Small intestine (tissue), 7 donors: ENCODE measurements around the gene POLD1. TPM values are rescaled to one million over a fixed set of nuclear protein-coding genes. Genes with fewer than 3 reads are reported as not detected.

Source experiments
- DNase-seq, 2 donors: peaks; one replicate each; pipeline versions ENCODE4 v3.0.0 to v3.0.0-alpha.2; 2013
- FAIRE-seq: peaks from 2 replicates; lab custom pipeline; 2012; peaks lifted over from hg19 to GRCh38; lab: Jason Lieb, UNC
- H3K27ac ChIP-seq, 3 donors: one replicate each; pipeline ENCODE4 v1.5.1; 2013; ENCODE audit warnings: low read length in 2 of 3, mild to moderate bottlenecking in 2 of 3, control low read depth in 1 of 3, inconsistent platforms in 1 of 3, low read depth in 1 of 3, moderate library complexity in 1 of 3
- H3K27me3 ChIP-seq, 3 donors: one replicate each; pipeline ENCODE4 v1.6.1; 2013; ENCODE audit warnings: low read length in 3 of 3, inconsistent platforms in 1 of 3; ENCODE audit not compliant: control insufficient read depth in 3 of 3, insufficient read depth in 3 of 3
- H3K36me3 ChIP-seq, 3 donors: one replicate each; pipeline ENCODE4 v1.6.1; 2013; ENCODE audit warnings: low read length in 3 of 3, inconsistent platforms in 1 of 3, low read depth in 1 of 3, mild to moderate bottlenecking in 1 of 3, moderate library complexity in 1 of 3; ENCODE audit not compliant: control insufficient read depth in 3 of 3, insufficient read depth in 2 of 3
- H3K4me1 ChIP-seq, 3 donors: one replicate each; pipeline ENCODE4 v1.6.1; 2013; ENCODE audit warnings: low read length in 2 of 3, inconsistent platforms in 1 of 3, low read depth in 1 of 3, mild to moderate bottlenecking in 1 of 3, moderate library complexity in 1 of 3; ENCODE audit not compliant: control insufficient read depth in 3 of 3, insufficient read depth in 2 of 3
- H3K4me3 ChIP-seq, 3 donors: one replicate each; pipeline ENCODE4 v1.5.1; 2013; ENCODE audit warnings: low read length in 3 of 3, control low read depth in 1 of 3, inconsistent platforms in 1 of 3, low read depth in 1 of 3, mild to moderate bottlenecking in 1 of 3, moderate library complexity in 1 of 3
- H3K9me3 ChIP-seq, 2 donors: one replicate each; pipeline ENCODE4 v1.6.1; 2013; ENCODE audit warnings: low read depth in 1 of 2, low read length in 1 of 2; ENCODE audit not compliant: control insufficient read depth in 2 of 2, insufficient read depth in 1 of 2
- WGBS, 3 donors: extraction: QIAGEN DNeasy Blood & Tissue Kit; methylation state at CpG; one replicate each; pipeline ENCODE4 v1.1.7; 2013; 5-methylcytosine and 5-hydroxymethylcytosine counted together
- polyA plus RNA-seq, 4 donors: library from polyadenylated mRNA; stranded (reverse) in 3 of 4; unstranded in 1 of 4; fragments of 200-250 nt in 3 of 4; fragments of 120-200 nt in 1 of 4; gene quantifications; one replicate each; pipeline versions ENCODE4 v1.2.1 to v1.2.3, GENCODE V29; 2013
- donor health status: healthy with polysubstance abuse.
- donor health status: control.
- donor health status: control.
- donor health status: Bipolar disorder and iron deficiency.
- donor health status: healthy.

The POLD1 gene
- polyA plus RNA-seq, 4 donors = 25.0 to 34.0 (median 30.6) TPM

DNA sequence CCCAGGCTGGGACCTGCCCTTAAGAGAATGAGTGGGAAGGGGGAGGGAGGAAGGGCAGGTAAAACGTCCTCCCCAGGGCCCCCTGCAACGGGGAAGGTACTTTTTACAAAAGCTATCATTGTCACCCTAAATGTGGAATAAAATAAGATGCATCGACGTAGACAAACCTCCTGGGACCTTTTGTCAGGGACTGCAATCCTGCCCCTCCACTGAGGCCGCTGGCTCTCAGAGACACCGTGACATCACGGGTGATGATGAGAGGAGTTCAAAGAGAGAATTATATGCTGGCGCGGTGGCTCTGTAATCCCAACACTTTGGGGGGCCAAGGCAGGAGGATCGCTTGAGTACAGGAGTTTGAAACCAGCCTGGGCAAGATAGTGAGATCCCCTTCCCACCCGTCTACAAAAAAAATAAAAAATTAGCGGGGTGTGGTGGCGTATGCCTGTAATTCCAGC, 46.8 kb downstream of the POLD1 start:
- H3K27me3 ChIP-seq = peaks cover 4 to 52% (median 6%) of the 10 kb centered on the region in 3 donors
- FAIRE-seq (no peak), DNase-seq (no peak)
- H3K36me3 ChIP-seq = no peaks in the 10 kb centered on the region
- 20 to 36% (median 25%) methylated on average over 13 of the region's 13 CpGs for WGBS, 3 donors
- no peaks in the 10 kb centered on the region for H3K9me3 ChIP-seq
- H3K27ac ChIP-seq = peak overlapping the region in 1 of 3 donors; percentile 66
- peaks cover 0 to 17% (median 3%) of the 10 kb centered on the region in 3 donors for H3K4me1 ChIP-seq
- H3K4me3 ChIP-seq = peak overlapping the region in 1 of 3 donors; percentile 63

DNA sequence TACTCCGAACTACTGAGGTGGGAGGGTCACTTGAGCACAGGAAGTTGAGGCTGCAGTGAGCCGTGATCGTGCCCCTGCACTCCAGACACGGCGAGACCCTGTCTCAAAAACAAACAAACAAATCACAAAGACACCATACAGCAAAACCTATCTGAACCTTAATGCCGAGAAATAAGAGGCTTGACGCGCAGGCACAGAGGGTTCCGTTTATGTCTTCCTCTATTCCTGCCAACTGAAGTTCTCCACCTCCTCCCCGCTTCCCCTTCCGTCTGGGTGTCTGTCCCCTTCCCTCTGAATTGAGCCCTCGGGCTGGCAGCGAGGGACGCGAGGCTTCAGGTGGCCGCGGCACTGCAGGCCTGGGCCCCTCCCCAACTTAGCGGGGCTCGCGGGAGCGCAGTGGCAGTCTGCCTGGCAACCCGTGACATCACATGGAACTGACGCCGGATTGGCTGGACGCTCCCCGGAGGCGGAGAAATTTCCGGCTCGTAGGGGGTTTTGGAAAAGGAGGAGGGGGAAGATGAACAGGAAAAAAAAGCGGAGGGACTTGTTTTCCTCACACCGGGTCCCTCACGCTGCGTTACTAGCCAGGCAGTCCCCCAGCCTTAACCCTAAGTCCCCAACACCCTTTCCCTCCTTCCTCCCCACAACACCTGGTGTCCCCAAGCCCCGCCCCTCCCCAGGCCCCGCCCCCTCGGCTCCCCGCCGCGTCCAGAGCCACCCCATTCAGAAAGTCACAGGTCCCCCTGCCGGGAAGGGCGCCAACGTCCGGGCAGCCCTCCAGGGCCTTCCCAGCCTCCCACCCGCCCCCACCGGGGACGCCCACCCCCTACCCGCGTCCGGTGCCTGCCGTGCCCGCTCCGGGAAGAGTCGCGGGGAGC, 47.4 kb downstream of the POLD1 start:
- DNase-seq = peak; percentile 80 to 93
- Histone ChIP-seq H3K4me3 (peak overlapping the region; percentile 48 to 63 (median 60)), H3K27ac (peak overlapping the region in 2 of 3 donors; percentile 20 to 66), H3K9me3 (no peaks in the 10 kb centered on the region), H3K4me1 (peaks cover 0 to 17% (median 3%) of the 10 kb centered on the region in 3 donors), H3K36me3 (no peaks in the 10 kb centered on the region), H3K27me3 (peaks cover 4 to 52% (median 9%) of the 10 kb centered on the region in 3 donors)
- WGBS, 3 donors = 1% methylated on average over 40 to 54 of the region's 54 CpGs
- no peak for FAIRE-seq

DNA sequence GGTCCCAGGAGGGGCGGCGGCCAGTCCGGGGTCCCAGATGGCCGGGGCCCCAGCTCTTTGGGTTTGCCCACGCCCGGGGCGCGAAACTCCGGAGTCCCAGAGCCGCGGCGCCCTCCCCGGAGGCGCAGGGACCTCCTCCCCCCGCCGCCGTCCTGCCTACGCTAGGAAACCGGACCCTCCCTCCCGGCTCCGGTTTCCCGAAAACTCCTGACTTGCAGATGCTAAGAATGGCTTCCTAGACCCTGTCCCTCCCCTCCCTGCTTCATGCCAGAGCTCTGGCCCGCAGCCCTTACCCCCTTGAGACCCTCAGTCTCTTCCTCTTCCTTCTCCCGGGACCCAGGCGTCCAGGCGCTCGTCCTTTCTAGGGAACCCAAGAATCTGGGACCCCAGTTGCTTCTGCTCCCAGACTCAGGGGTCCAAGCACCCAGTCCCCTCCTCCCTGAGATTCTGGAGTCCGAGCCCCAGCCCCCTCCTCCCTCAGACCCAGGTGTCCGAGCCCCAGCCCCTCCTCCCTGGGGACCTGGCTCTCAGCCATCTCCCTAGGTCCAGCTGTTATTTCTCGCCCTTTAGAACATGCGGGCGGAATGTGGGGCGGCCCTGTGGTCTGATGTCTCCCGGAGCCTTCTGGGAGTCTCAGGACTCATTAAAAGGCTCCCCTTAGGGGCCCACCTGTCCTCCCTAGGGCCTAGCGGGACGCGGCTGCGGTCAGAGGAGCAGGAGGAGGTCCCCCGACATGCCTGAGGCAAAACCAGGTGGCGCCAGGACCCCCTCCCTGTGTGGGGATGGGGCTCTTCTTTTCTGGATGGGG, 48.3 kb downstream of the POLD1 start, which contains the start of gene MYBPC2:
Gene MYBPC2, plus strand, starts transcription at position 672 of the 808 bp plus-strand sequence. Its CDS starts 62 bp downstream, at position 734.
- peak in 1 of 2 donors; percentile 51 for DNase-seq
- Histone ChIP-seq H3K27me3 (peaks cover 4 to 50% (median 9%) of the 10 kb centered on the region in 3 donors), H3K36me3 (no peaks in the 10 kb centered on the region), H3K27ac (peak within 1 kb of the TSS in 2 of 3 donors; percentile 20 to 45), H3K4me1 (peaks cover 0 to 17% (median 3%) of the 10 kb centered on the region in 3 donors), H3K9me3 (no peaks in the 10 kb centered on the region), H3K4me3 (peak within 1 kb of the TSS; percentile 48 to 63 (median 60))
- no peak for FAIRE-seq
- 3 to 8% (median 3%) methylated on average over 26 to 40 of the region's 40 CpGs for whole genome bisulfite sequencing, 3 donors

DNA sequence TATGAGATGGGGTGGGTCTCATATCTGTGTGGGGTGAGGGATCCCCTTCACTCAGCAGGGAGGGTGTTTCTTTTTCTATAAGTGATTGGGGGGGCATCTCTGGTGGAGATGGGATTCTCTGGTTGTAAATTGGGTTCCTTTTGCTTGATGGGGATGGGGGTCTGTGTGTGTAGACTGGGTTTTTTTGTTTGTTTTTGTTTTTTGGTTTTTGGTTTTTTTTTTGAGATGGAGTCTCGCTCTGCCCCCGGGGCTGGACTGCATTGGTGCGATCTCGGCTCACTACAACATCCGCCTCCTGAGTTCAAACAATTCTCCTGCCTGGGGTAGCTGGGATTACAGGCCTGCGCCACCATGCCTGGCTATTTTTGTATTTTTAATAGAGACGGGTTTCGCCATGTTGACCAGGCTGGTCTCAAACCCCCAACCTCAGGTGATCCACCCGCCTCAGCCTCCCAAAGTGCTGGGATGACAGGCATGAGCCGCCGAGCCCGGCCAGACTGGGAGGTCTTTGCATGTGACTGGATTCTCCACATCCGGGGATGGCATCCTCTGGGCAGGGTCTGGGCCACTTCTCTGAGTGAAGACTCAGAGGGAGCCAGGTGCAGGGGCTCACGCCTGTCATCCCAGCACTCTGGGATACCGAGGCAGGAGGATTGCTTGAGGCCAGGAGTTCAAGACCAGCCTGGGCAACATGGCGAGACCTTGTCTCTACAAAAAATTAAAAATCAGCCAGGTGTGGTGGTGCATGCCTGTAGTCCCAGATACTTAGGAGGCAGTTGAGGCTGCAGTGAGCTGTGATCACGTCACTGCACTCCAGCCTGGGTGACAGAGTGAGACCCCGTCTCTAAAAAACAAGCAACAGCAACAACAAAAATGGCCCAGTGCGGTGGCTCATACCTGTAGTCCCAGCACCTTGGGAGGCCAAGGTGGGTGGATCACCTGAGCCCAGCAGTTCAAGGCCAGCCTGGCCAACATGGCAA, 49.3 kb downstream of the POLD1 start:
- Histone ChIP-seq H3K4me1 (peaks cover 0 to 13% (median 3%) of the 10 kb centered on the region in 3 donors), H3K9me3 (no peaks in the 10 kb centered on the region), H3K36me3 (no peaks in the 10 kb centered on the region), H3K4me3 (no peak overlapping the region), H3K27ac (no peak overlapping the region), H3K27me3 (peaks cover 4 to 41% (median 9%) of the 10 kb centered on the region in 3 donors)
- 74 to 78% (median 74%) methylated on average over 19 of the region's 19 CpGs for WGBS, 3 donors
- DNase-seq (no peak), FAIRE-seq (no peak)

DNA sequence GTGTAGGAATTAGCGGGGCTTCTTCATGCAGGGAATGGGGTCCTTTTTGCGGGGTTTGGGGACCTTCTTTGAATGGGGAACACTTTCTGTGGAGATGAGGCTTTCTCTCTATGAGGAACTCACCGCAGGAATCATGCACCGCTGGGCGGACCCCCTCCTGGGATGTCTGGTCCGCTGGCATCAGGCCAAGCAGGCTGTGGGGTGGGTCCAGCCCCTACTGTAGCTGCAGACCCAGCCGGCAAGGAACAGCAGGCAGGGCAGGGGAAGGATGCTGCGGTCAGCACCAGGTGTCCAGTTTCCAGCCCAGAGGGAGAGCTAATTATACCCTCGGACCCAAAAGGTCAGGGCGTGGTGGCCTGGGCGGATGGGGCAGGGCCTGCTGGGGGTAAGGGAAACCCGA, 50.4 kb downstream of the POLD1 start:
- DNase-seq = no peak
- Histone ChIP-seq H3K27me3 (peaks cover 4 to 32% (median 9%) of the 10 kb centered on the region in 3 donors), H3K4me3 (no peak overlapping the region), H3K9me3 (no peaks in the 10 kb centered on the region), H3K4me1 (peaks cover 0 to 13% (median 3%) of the 10 kb centered on the region in 3 donors), H3K36me3 (no peaks in the 10 kb centered on the region), H3K27ac (no peak overlapping the region)
- no peak for FAIRE-seq
- WGBS, 3 donors = 38 to 42% (median 41%) methylated on average over 12 of the region's 12 CpGs

DNA sequence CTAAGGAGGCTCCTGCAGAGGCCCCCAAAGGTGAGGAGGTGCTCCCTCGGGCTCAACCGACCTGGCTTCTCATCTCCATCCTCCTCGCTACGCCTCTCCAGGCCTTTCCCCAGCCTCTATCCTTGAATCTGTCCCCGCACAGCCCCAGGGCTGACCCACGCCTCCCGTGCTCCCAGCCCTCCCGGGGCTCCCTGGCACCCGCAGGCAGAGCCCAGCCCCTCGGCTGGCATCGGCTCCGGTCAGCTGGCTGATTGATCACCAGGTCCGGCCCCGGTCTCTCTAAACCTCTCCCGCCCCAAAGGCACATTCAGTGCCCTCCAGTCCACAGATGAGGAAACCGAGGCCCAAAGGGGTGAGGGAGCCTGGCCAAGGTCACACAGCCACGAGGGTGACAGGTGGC, 51.1 kb downstream of the POLD1 start:
- Histone ChIP-seq H3K4me1 (peaks cover 0 to 13% (median 3%) of the 10 kb centered on the region in 3 donors), H3K9me3 (no peaks in the 10 kb centered on the region), H3K27ac (no peak overlapping the region), H3K27me3 (peaks cover 2 to 27% (median 9%) of the 10 kb centered on the region in 3 donors), H3K4me3 (no peak overlapping the region), H3K36me3 (no peaks in the 10 kb centered on the region)
- WGBS, 3 donors = 74 to 81% (median 76%) methylated on average over 10 to 17 of the region's 17 CpGs
- DNase-seq (no peak), FAIRE-seq (no peak)

DNA sequence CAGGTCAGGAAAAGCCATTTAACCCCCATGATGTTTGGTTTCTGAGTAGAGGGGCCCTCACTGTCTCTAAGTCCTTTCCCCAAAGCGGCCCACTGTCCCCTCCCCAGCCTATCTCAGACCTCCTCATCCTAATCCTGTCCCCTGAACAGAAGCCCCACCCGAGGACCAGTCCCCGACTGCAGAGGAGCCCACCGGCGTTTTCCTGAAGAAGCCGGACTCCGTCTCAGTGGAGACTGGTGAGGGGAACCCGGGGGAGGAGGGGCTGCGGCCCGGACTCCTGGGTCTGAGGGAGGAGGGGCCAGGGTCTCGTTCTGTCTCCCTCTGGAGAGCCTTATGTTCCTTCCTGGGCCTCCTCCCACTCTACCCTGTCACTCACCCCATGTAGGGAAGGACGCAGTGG, 51.5 kb downstream of the POLD1 start:
- Histone ChIP-seq H3K9me3 (no peaks in the 10 kb centered on the region), H3K27ac (no peak overlapping the region), H3K36me3 (no peaks in the 10 kb centered on the region), H3K27me3 (peaks cover 2 to 23% (median 9%) of the 10 kb centered on the region in 3 donors), H3K4me1 (peaks cover 0 to 13% (median 3%) of the 10 kb centered on the region in 3 donors), H3K4me3 (no peak overlapping the region)
- 69 to 80% (median 77%) methylated on average over 9 to 12 of the region's 12 CpGs for WGBS, 3 donors
- DNase-seq (no peak), FAIRE-seq (no peak)
